Neural progenitor cell (in vitro differentiated cells): ENCODE results near the gene KCNIP2. TPM values are rescaled to one million over a fixed set of nuclear protein-coding genes. Genes with fewer than 3 reads are reported as not detected.

ENCODE experiments used
- DNase-seq: peaks from one replicate; pipeline ENCODE4 v3.0.0-alpha.2; 2016; ENCODE audit warnings: low spot score
- H2AFZ ChIP-seq: fragments of 200-600 bp; sonication (generic); replicated peaks from 2 replicates; pipeline ENCODE4 v1.6.1; 2016; ENCODE audit warnings: antibody characterized with exemption
- H3F3A ChIP-seq: fragments of 200-600 bp; sonication (generic); 2 replicates; pipeline ENCODE4 v1.6.1; 2016; ENCODE audit warnings: antibody characterized with exemption, low read depth
- H3K27ac ChIP-seq: fragments of 200-600 bp; sonication (generic); 2 replicates; pipeline ENCODE4 v1.5.1; 2016; ENCODE audit warnings: mild to moderate bottlenecking
- H3K27me3 ChIP-seq: fragments of 200-600 bp; sonication (generic); 2 replicates; pipeline ENCODE4 v1.6.1; 2016; ENCODE audit warnings: mild to moderate bottlenecking, moderate library complexity
- H3K36me3 ChIP-seq: fragments of 200-600 bp; sonication (generic); 2 replicates; pipeline ENCODE4 v1.5.1; 2016
- H3K4me1 ChIP-seq: fragments of 200-600 bp; sonication (generic); 2 replicates; pipeline ENCODE4 v1.6.1; 2016; ENCODE audit warnings: mixed run types
- H3K4me2 ChIP-seq: fragments of 200-600 bp; sonication (generic); 2 replicates; pipeline ENCODE4 v1.6.1; 2016
- H3K4me3 ChIP-seq: fragments of 200-600 bp; sonication (generic); 2 replicates; pipeline ENCODE4 v1.5.1; 2016
- H3K79me2 ChIP-seq: fragments of 200-600 bp; sonication (generic); 2 replicates; pipeline ENCODE4 v1.6.1; 2016; ENCODE audit warnings: low read depth
- H3K9ac ChIP-seq: fragments of 200-600 bp; sonication (generic); 2 replicates; pipeline ENCODE4 v1.6.1; 2016
- H3K9me3 ChIP-seq: fragments of 200-600 bp; sonication (generic); 2 replicates; pipeline ENCODE4 v1.5.1; 2016; ENCODE audit warnings: low read depth
- H4K20me1 ChIP-seq: fragments of 200-600 bp; sonication (generic); 2 replicates; pipeline ENCODE4 v1.6.1; 2016; ENCODE audit warnings: low read depth
- H3K27ac Mint-ChIP-seq: 3 replicates; pipeline ENCODE4 v1.8.0; 2021; ENCODE audit warnings: mixed read lengths
- H3K27me3 Mint-ChIP-seq: 2 replicates; pipeline ENCODE4 v1.8.0; 2022; ENCODE audit warnings: low read depth, mild to moderate bottlenecking, inconsistent platforms, moderate library complexity, mixed read lengths; ENCODE audit not compliant: insufficient read depth
- H3K36me3 Mint-ChIP-seq: 3 replicates; pipeline ENCODE4 v1.8.0; 2021; ENCODE audit warnings: mixed read lengths
- H3K4me1 Mint-ChIP-seq: 3 replicates; pipeline ENCODE4 v1.8.0; 2021; ENCODE audit warnings: mixed read lengths
- H3K4me3 Mint-ChIP-seq: 3 replicates; pipeline ENCODE4 v1.8.0; 2021; ENCODE audit warnings: mild to moderate bottlenecking, moderate library complexity, mixed read lengths
- H3K9me3 Mint-ChIP-seq: 3 replicates; pipeline ENCODE4 v1.8.0; 2020; ENCODE audit warnings: mixed read lengths
- EZH2 ChIP-seq: fragments of 200-600 bp; sonication (generic); IDR thresholded peaks from 2 replicates; pipeline ENCODE4 v1.6.1; 2017; ENCODE audit warnings: antibody characterized with exemption, mild to moderate bottlenecking, moderate library complexity
- EZH2phosphoT487 ChIP-seq: fragments of 200-600 bp; sonication (generic); IDR thresholded peaks from 2 replicates; pipeline ENCODE4 v1.6.1; 2017; ENCODE audit warnings: antibody characterized with exemption
- total RNA-seq: library from RNA; depleted of rRNA; stranded (reverse); fragments of >200 nt; gene quantifications from 2 replicates; pipeline ENCODE4 v1.2.3, GENCODE V29; 2015; ENCODE audit warnings: low replicate concordance
- TF ChIP-seq, protein P1 (sequence below): fragments of 200-600 bp; sonication (generic); IDR thresholded peaks from 2 replicates; pipeline ENCODE4 v1.5.1; 2017; ENCODE audit warnings: antibody characterized with exemption, mild to moderate bottlenecking

Gene KCNIP2
- total RNA-seq, 1 donor from 2014 or later, result 2.4 TPM

DNA sequence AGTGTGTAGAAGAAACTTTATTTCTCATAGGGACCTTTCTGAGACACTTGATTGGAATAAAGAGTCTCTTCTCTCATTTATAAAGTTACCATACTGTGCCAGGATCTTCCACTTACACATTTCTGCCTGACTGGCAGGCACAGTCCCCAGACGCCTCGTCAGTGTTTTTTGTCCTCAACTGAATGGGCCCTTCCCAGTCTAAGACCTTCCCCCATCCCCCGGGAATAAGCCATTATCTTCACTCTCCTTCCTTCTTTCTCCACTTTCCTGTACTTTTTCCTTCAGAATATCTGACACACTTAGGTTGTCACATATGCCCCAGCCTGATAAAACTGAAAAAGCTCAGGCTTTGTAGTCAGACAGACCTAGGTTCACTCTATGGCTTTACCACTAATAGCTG is 35.3 kb upstream of the KCNIP2 start:
- H3K4me2 ChIP-seq, result peak overlapping the region; percentile 5
- no peaks in the 10 kb centered on the region for H3K36me3 ChIP-seq
- no peak overlapping the region for H3K9ac ChIP-seq
- H3K4me3 ChIP-seq, result no peak overlapping the region
- H3K27ac ChIP-seq, result no peak overlapping the region
- peaks cover 10% of the 10 kb centered on the region for H4K20me1 ChIP-seq
- no peaks in the 10 kb centered on the region for H3K79me2 ChIP-seq
- peaks cover 1% of the 10 kb centered on the region for H3K36me3 Mint-ChIP-seq
- H3K4me3 Mint-ChIP-seq, result no peak overlapping the region
- peaks cover 43% of the 10 kb centered on the region for H3K4me1 ChIP-seq
- H3K9me3 Mint-ChIP-seq, result no peaks in the 10 kb centered on the region
- no peak overlapping the region for H3K27ac Mint-ChIP-seq
- TF ChIP-seq EZH2 (no peak), EZH2phosphoT487 (no peak)
- TF ChIP-seq, protein P1, sequence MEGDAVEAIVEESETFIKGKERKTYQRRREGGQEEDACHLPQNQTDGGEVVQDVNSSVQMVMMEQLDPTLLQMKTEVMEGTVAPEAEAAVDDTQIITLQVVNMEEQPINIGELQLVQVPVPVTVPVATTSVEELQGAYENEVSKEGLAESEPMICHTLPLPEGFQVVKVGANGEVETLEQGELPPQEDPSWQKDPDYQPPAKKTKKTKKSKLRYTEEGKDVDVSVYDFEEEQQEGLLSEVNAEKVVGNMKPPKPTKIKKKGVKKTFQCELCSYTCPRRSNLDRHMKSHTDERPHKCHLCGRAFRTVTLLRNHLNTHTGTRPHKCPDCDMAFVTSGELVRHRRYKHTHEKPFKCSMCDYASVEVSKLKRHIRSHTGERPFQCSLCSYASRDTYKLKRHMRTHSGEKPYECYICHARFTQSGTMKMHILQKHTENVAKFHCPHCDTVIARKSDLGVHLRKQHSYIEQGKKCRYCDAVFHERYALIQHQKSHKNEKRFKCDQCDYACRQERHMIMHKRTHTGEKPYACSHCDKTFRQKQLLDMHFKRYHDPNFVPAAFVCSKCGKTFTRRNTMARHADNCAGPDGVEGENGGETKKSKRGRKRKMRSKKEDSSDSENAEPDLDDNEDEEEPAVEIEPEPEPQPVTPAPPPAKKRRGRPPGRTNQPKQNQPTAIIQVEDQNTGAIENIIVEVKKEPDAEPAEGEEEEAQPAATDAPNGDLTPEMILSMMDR, result no peak
- peaks cover 2% of the 10 kb centered on the region for H3K27me3 Mint-ChIP-seq
- H2AFZ ChIP-seq, result no peak overlapping the region
- DNase-seq, result peak; percentile 32
- no peaks in the 10 kb centered on the region for H3K27me3 ChIP-seq
- peaks cover 12% of the 10 kb centered on the region for H3K4me1 Mint-ChIP-seq
- H3F3A ChIP-seq, result peaks cover 18% of the 10 kb centered on the region
- H3K9me3 ChIP-seq, result no peaks in the 10 kb centered on the region

DNA sequence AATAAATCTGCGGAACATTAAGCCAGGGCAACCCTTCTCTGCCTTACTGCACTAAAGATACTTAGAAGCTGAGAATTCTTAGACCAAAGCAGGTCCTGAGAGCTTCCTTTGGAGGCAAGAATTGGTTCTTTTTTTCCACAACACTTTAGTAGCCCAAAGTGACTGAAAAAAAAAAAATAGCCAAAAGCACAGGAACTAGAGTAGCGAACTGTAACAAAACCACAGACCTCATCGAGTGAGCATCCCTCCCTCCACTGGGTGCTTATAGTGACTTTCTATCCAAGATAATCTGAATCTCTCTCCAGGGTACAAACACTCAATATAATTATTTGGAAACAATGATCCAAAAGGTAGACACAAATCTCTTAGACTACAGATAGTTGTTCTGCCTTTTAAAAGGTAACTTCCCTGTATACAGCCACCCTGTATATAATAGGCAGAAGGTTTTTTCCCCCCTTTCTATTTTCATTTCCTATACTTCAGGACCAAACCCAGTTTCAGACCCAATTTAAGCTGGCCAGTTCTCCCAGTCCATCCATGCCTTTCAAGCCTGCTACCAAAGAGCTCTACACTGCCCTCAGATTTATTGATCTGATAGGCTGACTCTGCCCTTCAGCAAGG is 31.6 kb upstream of the KCNIP2 start:
- no peak overlapping the region for H3K4me3 ChIP-seq
- H3K4me3 Mint-ChIP-seq, result no peak overlapping the region
- H3K27ac Mint-ChIP-seq, result no peak overlapping the region
- peaks cover 10% of the 10 kb centered on the region for H4K20me1 ChIP-seq
- H3K36me3 Mint-ChIP-seq, result peaks cover 1% of the 10 kb centered on the region
- peak overlapping the region; percentile 27 for H3K4me2 ChIP-seq
- H3K36me3 ChIP-seq, result no peaks in the 10 kb centered on the region
- H3K27ac ChIP-seq, result peak overlapping the region; percentile 30
- H3K9me3 ChIP-seq, result no peaks in the 10 kb centered on the region
- peaks cover 2% of the 10 kb centered on the region for H3K27me3 Mint-ChIP-seq
- no peak overlapping the region for H3K9ac ChIP-seq
- H3K4me1 Mint-ChIP-seq, result peaks cover 10% of the 10 kb centered on the region
- H3K4me1 ChIP-seq, result peaks cover 37% of the 10 kb centered on the region
- H3K27me3 ChIP-seq, result no peaks in the 10 kb centered on the region
- peaks cover 23% of the 10 kb centered on the region for H3F3A ChIP-seq
- no peaks in the 10 kb centered on the region for H3K79me2 ChIP-seq
- H2AFZ ChIP-seq, result no peak overlapping the region
- DNase-seq, result no peak
- no peaks in the 10 kb centered on the region for H3K9me3 Mint-ChIP-seq
- no peak for TF ChIP-seq EZH2

DNA sequence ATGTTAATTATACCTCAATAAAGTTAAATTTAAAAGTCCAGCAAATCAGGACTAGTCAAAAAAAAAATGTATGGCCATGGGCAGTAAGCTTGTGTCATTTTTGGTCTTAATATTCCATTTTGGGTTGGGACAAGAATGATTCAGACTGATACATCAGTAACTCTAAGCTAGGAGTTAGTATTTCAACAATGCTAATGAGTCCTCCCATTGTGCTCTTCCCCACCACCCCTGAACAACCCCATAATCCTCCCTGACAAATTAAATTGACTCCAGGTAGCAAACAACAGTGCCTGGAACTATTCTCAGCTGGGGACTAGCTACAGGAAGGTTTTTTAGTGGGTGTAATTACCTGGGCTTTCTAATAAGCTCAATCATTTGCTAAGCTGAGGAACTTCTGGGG is 30.7 kb upstream of the KCNIP2 start:
- Histone ChIP-seq H3K4me3 (no peak overlapping the region), H3K36me3 (no peaks in the 10 kb centered on the region), H2AFZ (no peak overlapping the region), H3K9me3 (no peaks in the 10 kb centered on the region), H3K79me2 (no peaks in the 10 kb centered on the region), H3K9ac (no peak overlapping the region), H3K4me2 (peak overlapping the region; percentile 27), H3K4me1 (peaks cover 29% of the 10 kb centered on the region), H3F3A (peaks cover 23% of the 10 kb centered on the region), H4K20me1 (peaks cover 10% of the 10 kb centered on the region), H3K27ac (peak overlapping the region; percentile 30), H3K27me3 (no peaks in the 10 kb centered on the region)
- no peak for TF ChIP-seq EZH2
- no peak for TF ChIP-seq EZH2phosphoT487
- TF ChIP-seq, protein P1, result no peak
- Mint-ChIP-seq H3K4me1 (peaks cover 10% of the 10 kb centered on the region), H3K9me3 (no peaks in the 10 kb centered on the region), H3K27ac (no peak overlapping the region), H3K4me3 (no peak overlapping the region), H3K27me3 (peaks cover 2% of the 10 kb centered on the region), H3K36me3 (no peaks in the 10 kb centered on the region)
- peak; percentile 39 for DNase-seq

DNA sequence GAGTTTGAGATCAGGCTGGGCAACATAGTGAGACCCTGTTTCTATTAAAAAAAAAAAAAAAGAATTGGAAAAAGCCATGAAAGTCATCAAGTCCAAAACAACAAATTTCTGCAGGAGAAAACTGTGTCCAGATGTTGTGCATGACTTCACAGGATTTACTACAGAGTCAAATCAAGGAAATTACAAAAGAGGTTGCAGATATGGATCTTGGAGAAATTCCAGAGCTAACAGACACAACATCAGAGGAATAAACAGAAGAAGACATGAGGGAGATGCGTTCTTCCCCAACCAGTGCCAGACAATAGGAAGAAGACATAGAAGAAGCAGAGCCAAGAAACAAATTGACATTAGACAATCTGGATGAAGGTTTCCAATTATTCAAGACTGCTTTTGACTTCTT is 24.3 kb upstream of the KCNIP2 start:
- Mint-ChIP-seq H3K36me3 (peaks cover 5% of the 10 kb centered on the region), H3K4me1 (no peaks in the 10 kb centered on the region), H3K27ac (no peak overlapping the region), H3K9me3 (peaks cover 3% of the 10 kb centered on the region), H3K4me3 (no peak overlapping the region), H3K27me3 (peaks cover 2% of the 10 kb centered on the region)
- Histone ChIP-seq H3K27me3 (no peaks in the 10 kb centered on the region), H2AFZ (no peak overlapping the region), H3K4me3 (no peak overlapping the region), H3K4me1 (peaks cover 6% of the 10 kb centered on the region), H4K20me1 (no peaks in the 10 kb centered on the region), H3K36me3 (no peaks in the 10 kb centered on the region), H3K79me2 (no peaks in the 10 kb centered on the region), H3K27ac (no peak overlapping the region), H3K9me3 (no peaks in the 10 kb centered on the region), H3K9ac (no peak overlapping the region), H3K4me2 (no peak overlapping the region), H3F3A (peaks cover 5% of the 10 kb centered on the region)
- no peak for DNase-seq
- TF ChIP-seq EZH2phosphoT487 (no peak), EZH2 (no peak)
- TF ChIP-seq, protein P1, result no peak
